ENCODE data around the gene CCDC110.

- TF ChIP-seq CTCF (conservative IDR thresholded peaks at IDR 0.05): no peak
- TF ChIP-seq EZH2 (IDR thresholded peaks at IDR 0.05; ENCODE audit: low read depth): no peak
These were observed 42.7 kb upstream of the CCDC110 start for GRCh38 chr4:185514182-185514697.

Measured in PC-9 (cell line).